Esophagus squamous epithelium (tissue), 5 donors: ENCODE measurements around the gene ZNF470. TPM values are rescaled to one million over a fixed set of nuclear protein-coding genes. Genes with fewer than 3 reads are reported as not detected.

Source experiments
- DNase-seq: peaks from one replicate; lab custom pipeline; 2025; lab: John Stamatoyannopoulos, UW
- H3K27ac ChIP-seq, 4 donors: fragments of 200-600 bp; sonication (generic); one replicate each; pipeline ENCODE4 v1.5.1; 2016 to 2019; ENCODE audit warnings: mild to moderate bottlenecking in 1 of 4
- H3K27me3 ChIP-seq, 4 donors: fragments of 200-600 bp; sonication (generic); 1 replicate in 3 of 4; 2 replicates in 1 of 4; pipeline versions ENCODE4 v1.5.1 to v1.6.0; 2017 to 2021; ENCODE audit warnings: antibody characterized with exemption in 1 of 4
- H3K36me3 ChIP-seq, 3 donors: fragments of 200-600 bp; sonication (generic); one replicate each; pipeline ENCODE4 v1.5.1; 2016 to 2019
- H3K4me1 ChIP-seq, 3 donors: fragments of 200-600 bp; sonication (generic); one replicate each; pipeline ENCODE4 v1.5.1; 2017 to 2019
- H3K4me3 ChIP-seq, 4 donors: fragments of 200-600 bp; sonication (generic); 1 replicate in 3 of 4; 2 replicates in 1 of 4; pipeline ENCODE4 v1.5.1; 2016 to 2019; ENCODE audit warnings: mild to moderate bottlenecking in 2 of 4, moderate library complexity in 1 of 4
- H3K9me3 ChIP-seq, 3 donors: fragments of 200-600 bp; sonication (generic); one replicate each; pipeline ENCODE4 v1.5.1; 2016 to 2019
- CTCF ChIP-seq, 6 experiments: fragments of 450-650 bp in 4 of 6; fragments of 200-600 bp in 2 of 6; sonication (generic) in 2 of 6; IDR thresholded peaks; one replicate each; pipeline ENCODE4 v1.5.1; 2016 to 2019; ENCODE audit warnings: antibody characterized with exemption in 6 of 6, mild to moderate bottlenecking in 4 of 6, moderate library complexity in 4 of 6
- POLR2A ChIP-seq, 4 donors: fragments of 450-650 bp; IDR thresholded peaks; one replicate each; pipeline ENCODE4 v1.6.1; 2017; ENCODE audit warnings: antibody characterized with exemption in 4 of 4, mild to moderate bottlenecking in 4 of 4, moderate library complexity in 3 of 4
- WGBS, 2 donors: methylation state at CpG; one replicate each; pipeline ENCODE4 v1.1.5; 2018; 5-methylcytosine and 5-hydroxymethylcytosine counted together
- intact Hi-C: fragments of 100-400 bp; cut with DNase I; formaldehyde crosslinking; loops from one replicate; pipeline ENCODE4 v1.15.0; 2022
- total RNA-seq, 4 donors: library from RNA; depleted of rRNA; stranded (reverse); fragments of >200 nt; gene quantifications; one replicate each; pipeline ENCODE4 v1.1.0, GENCODE V29; 2016
- donor health status: DM: yes; HTN: yes; CAD: no.

Gene ZNF470
- total RNA-seq, 4 donors from 2014 or later, result 1.1 to 5.0 (median 1.7) TPM

- no peak overlapping the region for H3K4me3 ChIP-seq
- TF ChIP-seq CTCF (IDR thresholded peaks at IDR 0.05), result no peak
- TF ChIP-seq POLR2A (IDR thresholded peaks at IDR 0.05), result no peak
- DNase-seq, result no peak
- peaks cover 0 to 91% (median 37%) of the 10 kb centered on the region in 3 donors for H3K9me3 ChIP-seq
- no peaks in the 10 kb centered on the region for H3K27me3 ChIP-seq
- H3K36me3 ChIP-seq, result no peaks in the 10 kb centered on the region
- H3K4me1 ChIP-seq, result no peaks in the 10 kb centered on the region
- H3K27ac ChIP-seq, result no peak overlapping the region
- WGBS, 2 donors, result 7 to 27% methylated on average over 1 of the region's 1 CpG
- intact Hi-C loops, result no loop called here
These were observed 65.8 kb downstream of the ZNF470 start for GRCh38 chr19:56633021-56633420.

GRCh38 chr19:56637976-56638555 lies 70.8 kb downstream of the ZNF470 start:
- Histone ChIP-seq H3K4me3 (no peak overlapping the region), H3K36me3 (no peaks in the 10 kb centered on the region), H3K4me1 (no peaks in the 10 kb centered on the region), H3K27me3 (peaks cover 0 to 9% (median 0%) of the 10 kb centered on the region in 4 donors), H3K27ac (no peak overlapping the region), H3K9me3 (peaks cover 0 to 81% (median 19%) of the 10 kb centered on the region in 3 donors)
- 12 to 17% methylated on average over 16 to 19 of the region's 21 CpGs for WGBS, 2 donors
- no peak for DNase-seq
- intact Hi-C loops, result no loop called here
- TF ChIP-seq POLR2A (IDR thresholded peaks at IDR 0.05) (no peak), CTCF (IDR thresholded peaks at IDR 0.05) (no peak)

Other genes with a start within 250 kb of the ZNF470 start
- 1 to 10 TPM in 1 of 4 donors, under 1 TPM in 3; 0.44 to 2.3 (median 0.86) TPM for gene ZNF582, start 173.9 kb upstream of the ZNF470 start, total RNA-seq
- gene ZNF583, start 163.1 kb upstream of the ZNF470 start, total RNA-seq, result 1 to 10 TPM in 3 of 4 donors, under 1 TPM in 1; 0.88 to 6.1 (median 2.8) TPM
- gene ZNF667, start 90.1 kb upstream of the ZNF470 start, total RNA-seq, result 1 to 10 TPM in 1 of 4 donors, under 1 TPM in 3; 0.31 to 2.9 (median 0.59) TPM
- gene ZNF471, start 59.6 kb upstream of the ZNF470 start, total RNA-seq, result 1 to 10 TPM in 2 of 4 donors, under 1 TPM in 2; 0.80 to 5.0 (median 1.5) TPM
- gene ZFP28, start 28.5 kb upstream of the ZNF470 start, total RNA-seq, result 1 to 10 TPM; 1.3 to 6.9 (median 3.1) TPM
- gene ZNF71, start 27.8 kb downstream of the ZNF470 start, total RNA-seq, result 1 to 10 TPM; 3.0 to 8.4 (median 3.4) TPM
- under 1 TPM in 1 of 4 donors, not detected in 3; 0.87 TPM for gene SMIM17, start 75.7 kb downstream of the ZNF470 start, total RNA-seq
- gene ZNF835, start 104.3 kb downstream of the ZNF470 start, total RNA-seq, result 1 to 10 TPM in 2 of 4 donors, under 1 TPM in 2; 0.18 to 3.9 (median 0.87) TPM